SHP77 (cell line): ENCODE data around the gene PHETA1.
A peak's percentile ranks its signal among the peaks of the same experiment; 100 is the strongest.
"Not testable (repeated sequence)": the region's sequence is repeated elsewhere in the genome, so short reads cannot be mapped to it uniquely, and the experiment has no call there.

Source experiments
- DNase-seq, 2 experiments: peaks; one replicate each; lab custom pipeline; 2025; lab: John Stamatoyannopoulos, UW

The PHETA1 gene

DNA sequence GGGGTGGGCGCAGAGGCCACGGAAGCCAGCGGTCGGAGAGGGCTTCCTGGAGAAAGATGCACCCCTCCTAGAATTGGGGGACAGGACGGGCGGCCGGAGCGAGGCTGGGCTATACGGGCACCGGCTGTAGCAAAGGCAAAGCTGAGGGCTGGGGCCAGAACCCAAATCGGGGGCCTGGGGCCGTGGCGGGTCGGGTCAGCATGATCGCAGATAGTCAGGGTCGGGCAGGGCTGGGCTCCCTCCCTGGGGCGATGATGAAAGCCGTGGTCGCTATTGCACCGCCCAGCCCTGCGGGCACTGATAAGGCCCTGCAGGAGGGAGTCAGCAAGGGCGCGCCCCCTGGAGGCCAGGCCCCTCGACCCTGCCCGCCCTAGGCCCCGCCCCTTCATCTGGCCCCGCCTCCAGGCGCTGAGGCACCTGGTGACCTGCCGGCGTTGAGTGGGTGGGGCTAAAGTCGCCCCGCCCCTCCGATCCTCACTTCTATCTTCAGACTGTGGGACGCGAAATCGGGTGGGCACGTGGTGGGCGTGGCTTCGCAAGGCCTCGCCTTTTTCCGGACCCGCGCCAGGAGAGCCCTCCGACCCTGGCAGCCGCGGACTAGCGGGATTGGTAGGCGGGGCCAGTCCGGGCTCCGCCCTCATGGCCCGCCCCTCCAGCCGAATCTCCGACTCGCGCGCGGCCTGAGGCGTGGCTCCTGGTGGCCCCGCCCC lies 36.4 kb upstream of the PHETA1 start:
- peak; percentile 89 to 91 for DNase-seq

- DNase-seq, result no peak
These were observed 35.7 kb upstream of the PHETA1 start for GRCh38 chr12:111404362-111405148.

GRCh38 chr12:111402490-111402824 lies 33.6 kb upstream of the PHETA1 start:
- not testable (repeated sequence) for DNase-seq

GRCh38 chr12:111401167-111401605 lies 32.3 kb upstream of the PHETA1 start:
- DNase-seq, result no peak

GRCh38 chr12:111399741-111400404 lies 31.0 kb upstream of the PHETA1 start:
- DNase-seq, result not testable (repeated sequence)

DNA sequence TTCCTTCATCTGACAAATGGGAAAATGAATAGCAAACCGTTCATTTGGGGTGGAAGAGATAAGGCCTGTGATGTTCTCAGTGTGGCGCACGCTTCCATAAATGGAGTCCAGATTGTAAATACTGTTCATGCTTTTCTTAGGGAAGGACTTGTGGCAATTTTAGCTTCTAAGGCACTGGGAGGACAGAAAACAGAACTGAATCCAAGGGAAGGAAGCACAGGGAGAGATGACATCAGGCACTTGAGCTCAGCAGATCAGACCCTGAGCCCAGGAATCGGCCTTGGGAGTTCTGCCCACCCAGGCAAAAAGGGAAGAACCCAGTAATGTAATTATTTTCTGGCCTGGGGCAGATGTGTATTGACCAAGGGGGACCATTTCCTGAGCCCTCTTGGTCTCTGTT lies 29.6 kb upstream of the PHETA1 start:
- DNase-seq, result no peak

DNA sequence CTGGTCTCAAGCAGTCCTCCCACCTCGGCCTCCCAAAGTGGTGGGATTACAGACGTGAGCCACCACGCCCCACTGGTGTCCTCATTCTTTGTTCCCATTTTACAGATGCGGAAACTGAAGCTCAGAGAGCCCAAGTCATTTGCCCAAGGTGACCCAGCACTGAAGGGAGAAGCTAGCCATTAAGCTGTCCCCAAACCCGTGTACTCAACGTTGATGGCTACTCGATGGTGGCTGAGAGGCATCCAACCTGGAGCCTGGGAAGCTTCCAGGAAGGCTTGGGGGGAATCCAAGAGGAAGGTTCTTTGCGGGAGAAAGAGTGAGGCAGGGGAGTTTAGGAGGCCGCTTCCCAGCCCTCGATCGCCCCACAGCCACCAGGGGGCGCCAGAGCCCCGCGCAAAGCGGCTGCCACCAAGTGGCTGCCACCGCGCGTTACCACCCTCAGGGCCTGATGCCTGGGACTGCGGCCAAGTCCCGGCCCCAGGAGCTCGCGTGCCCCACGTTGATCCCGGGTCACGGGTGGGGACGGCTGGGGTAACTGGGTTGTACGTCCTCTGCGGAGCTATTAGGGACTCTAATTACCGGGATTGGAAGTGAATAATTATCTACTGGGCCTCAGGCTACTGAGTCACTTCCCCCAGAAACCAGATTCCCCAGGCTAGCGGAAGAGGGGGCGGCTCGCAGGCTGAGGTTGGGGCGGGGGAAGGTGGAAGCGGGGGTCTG lies 28.0 kb upstream of the PHETA1 start:
- DNase-seq, result peak in 1 of 2 experiments; percentile 64

DNA sequence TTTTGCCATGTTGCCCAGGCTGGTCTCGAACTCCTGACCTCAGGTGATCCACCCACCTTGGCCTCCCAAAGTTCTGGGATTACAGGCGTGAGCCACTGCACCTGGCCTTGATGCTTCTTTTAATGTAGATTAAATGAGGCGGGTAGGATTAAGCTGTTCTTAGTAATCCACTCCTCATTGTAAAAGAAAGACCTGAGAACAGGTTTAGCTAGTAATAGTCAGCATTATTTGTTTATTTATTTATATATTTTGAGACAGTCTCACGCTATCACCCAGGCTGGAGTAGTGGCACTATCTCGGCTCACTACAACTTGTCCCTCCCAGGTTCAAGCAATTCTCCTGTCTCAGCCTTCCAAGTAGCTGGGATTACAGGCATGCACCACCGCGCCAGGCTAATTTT lies 27.4 kb upstream of the PHETA1 start:
- DNase-seq, result not testable (repeated sequence)

DNA sequence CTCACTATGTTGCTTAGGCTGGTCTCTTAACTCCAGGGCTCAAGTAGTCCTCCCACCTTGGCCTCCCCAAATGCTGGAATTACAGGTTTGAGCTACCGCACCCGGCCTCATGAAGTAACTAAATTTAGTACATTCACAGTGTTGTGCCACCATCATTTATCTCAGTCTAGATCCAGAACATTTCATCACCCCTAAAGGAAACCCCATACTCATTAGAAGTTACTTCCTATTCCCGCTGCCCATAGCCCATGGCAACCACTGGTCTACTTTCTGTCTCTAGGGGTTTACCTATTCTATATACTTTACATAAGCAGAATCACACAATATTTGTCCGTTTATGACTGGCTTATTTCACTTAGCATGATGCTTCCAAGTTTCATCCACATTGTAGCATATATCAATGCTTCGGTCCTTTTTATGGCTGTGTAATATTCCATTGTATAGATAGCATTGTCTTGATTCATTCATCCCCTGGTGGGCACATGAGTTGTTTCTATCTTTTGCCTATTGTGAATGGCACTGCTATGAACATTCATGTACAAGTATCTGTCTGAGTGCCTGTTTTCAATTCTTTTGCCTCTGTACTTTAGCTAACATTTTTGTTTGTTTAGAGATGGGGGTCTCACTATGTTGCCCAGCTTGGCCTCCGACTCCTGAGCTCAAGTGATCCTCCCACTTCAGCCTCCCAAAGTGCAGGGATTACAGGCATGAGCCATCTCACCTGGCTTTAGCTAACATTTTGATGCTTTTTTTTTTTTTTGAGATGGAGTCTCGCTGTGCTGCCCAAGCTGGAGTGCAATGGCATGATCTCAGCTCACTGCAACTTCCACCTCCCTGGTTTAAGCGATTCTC lies 26.7 kb upstream of the PHETA1 start:
- DNase-seq, result no peak

DNA sequence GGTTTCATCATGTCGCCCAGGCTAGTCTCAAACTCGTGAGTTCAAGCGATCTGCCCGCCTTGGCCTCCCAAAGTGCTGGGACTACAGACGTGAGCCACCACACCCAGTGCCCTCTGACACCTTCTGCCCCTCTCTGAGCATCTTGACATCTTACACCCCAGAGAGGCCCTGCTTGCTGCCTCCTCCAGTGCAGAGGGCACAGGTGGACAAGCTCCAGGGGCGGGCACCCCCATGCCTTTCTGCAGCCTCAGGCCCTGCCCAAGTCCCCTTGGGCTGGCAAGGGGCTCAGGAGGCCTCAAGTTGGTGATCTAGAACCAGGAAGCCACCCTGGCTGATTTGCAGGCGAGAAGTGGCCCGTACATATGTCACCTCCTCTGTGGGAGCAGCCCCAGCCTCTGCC lies 25.6 kb upstream of the PHETA1 start:
- no peak for DNase-seq

GRCh38 chr12:111393700-111394300 lies 24.9 kb upstream of the PHETA1 start:
- DNase-seq, result no peak

DNA sequence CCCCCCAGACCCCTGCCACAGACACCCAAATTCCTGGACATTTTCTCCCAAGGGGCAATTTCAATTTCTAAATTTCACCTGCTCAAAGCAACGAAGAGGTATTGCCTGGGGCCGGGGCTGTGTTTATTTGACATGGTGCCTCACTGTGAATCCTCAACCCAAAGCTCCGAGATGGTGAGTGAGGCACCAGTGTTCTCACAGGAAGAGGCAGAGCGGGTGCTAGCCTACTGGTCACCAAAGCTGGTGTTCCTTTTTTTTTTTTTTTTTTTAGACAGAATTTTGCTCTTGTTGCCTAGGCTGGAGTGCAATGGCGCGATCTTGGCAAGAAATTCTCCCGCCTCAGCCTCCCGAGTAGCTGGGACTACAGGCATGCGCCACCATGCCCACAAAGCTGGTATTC lies 22.0 kb upstream of the PHETA1 start:
- DNase-seq, result no peak

GRCh38 chr12:111389635-111390034 lies 20.7 kb upstream of the PHETA1 start:
- DNase-seq, result no peak

- no peak for DNase-seq
These were observed 18.9 kb upstream of the PHETA1 start for GRCh38 chr12:111387747-111388323.

- no peak for DNase-seq
These were observed 18.0 kb upstream of the PHETA1 start for GRCh38 chr12:111386885-111387284.

DNA sequence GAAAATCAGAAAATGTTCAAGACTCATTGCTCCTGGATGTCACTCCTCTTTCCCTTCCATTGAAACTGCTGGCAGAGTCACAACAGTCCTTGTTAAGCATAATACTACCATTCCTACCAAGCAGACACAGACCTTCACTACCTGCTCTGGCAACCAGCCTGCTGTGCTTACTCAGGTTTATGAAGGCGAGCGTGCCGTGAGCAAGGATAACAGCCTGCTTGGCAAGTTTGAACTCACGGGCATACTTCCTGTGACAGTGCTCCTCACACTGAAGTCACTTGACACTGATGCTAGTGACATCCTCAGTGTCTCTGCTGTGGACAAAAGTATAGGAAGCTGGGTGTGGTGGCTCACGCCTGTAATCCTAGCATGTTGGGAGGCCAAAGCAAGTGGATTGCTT lies 15.7 kb upstream of the PHETA1 start:
- no peak for DNase-seq

- no peak for DNase-seq
These were observed 11.2 kb upstream of the PHETA1 start for GRCh38 chr12:111379942-111380554.

- no peak for DNase-seq
These were observed 8.5 kb upstream of the PHETA1 start for GRCh38 chr12:111377440-111377839.

DNA sequence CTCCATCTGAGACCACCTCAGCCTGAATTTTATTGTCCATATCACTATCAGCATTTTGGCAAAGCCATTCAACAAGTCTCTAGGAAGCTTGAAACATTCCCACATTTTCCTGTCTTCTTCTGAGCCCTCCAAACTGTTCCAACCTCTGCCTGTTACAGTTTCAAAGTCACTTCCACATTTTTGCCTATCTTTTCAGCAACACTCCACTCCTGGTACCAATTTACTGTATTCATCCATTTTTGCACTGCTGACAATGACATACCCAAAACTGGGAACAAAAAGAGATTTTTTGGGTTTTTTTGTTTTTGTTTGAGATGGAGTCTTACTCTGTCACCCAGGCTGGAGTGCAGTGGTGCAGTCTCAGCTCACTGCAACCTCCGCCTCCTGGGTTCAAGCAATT lies 4.3 kb upstream of the PHETA1 start:
- not testable (repeated sequence) for DNase-seq
